OCI-LY7 (cell line): ENCODE data around the gene MAP3K1. TPM values are rescaled to one million over a fixed set of nuclear protein-coding genes. Genes with fewer than 3 reads are reported as not detected.

ENCODE experiments used
- BruUV-seq: library from RNA; stranded (reverse); fragments of 400-500 nt; replicated peaks from 2 replicates; lab custom pipeline; 2021; lab: Mats Ljungman, UMichigan
- CTCF ChIA-PET: fragments of 300-600 bp; sonication (Branson Sonifier 250); formaldehyde crosslinking; loops from one replicate; lab custom pipeline; 2022; ENCODE audit warnings: antibody characterized with exemption; ENCODE audit not compliant: unreplicated experiment; lab: Charles Lee
- POLR2A ChIA-PET: fragments of 300-600 bp; sonication (Branson Sonifier 250); formaldehyde crosslinking; loops from one replicate; lab custom pipeline; 2022; ENCODE audit warnings: antibody characterized with exemption; lab: Charles Lee
- DNase-seq: peaks from one replicate; pipeline ENCODE4 v3.0.0-alpha.2; 2015; ENCODE audit warnings: low spot score
- H2AFZ ChIP-seq: fragments of 200-600 bp; sonication (generic), shearing (Covaris generic); 2 replicates; pipeline ENCODE4 v1.6.1; 2014; ENCODE audit warnings: mild to moderate bottlenecking, antibody characterized with exemption, low read length, moderate library complexity
- H3K27ac ChIP-seq: fragments of 200-600 bp; sonication (generic); 2 replicates; pipeline ENCODE4 v1.5.1; 2014; ENCODE audit warnings: mixed run types, low read depth, mild to moderate bottlenecking, moderate library complexity, low read length, inconsistent platforms; ENCODE audit not compliant: poor library complexity, severe bottlenecking
- H3K36me3 ChIP-seq: fragments of 200-600 bp; sonication (generic); 2 replicates; pipeline ENCODE4 v1.6.1; 2014; ENCODE audit warnings: mild to moderate bottlenecking, antibody characterized with exemption, low read length, moderate library complexity, mixed read lengths; ENCODE audit not compliant: insufficient read depth
- H3K4me1 ChIP-seq: fragments of 200-600 bp; sonication (generic); 2 replicates; pipeline ENCODE4 v1.5.1; 2014; ENCODE audit warnings: mild to moderate bottlenecking, low read length; ENCODE audit not compliant: insufficient read depth, poor library complexity, severe bottlenecking
- H3K4me2 ChIP-seq: fragments of 200-600 bp; sonication (generic); 2 replicates; pipeline ENCODE4 v1.6.1; 2014; ENCODE audit warnings: mild to moderate bottlenecking, low read length
- H3K4me3 ChIP-seq: fragments of 200-600 bp; sonication (generic); 2 replicates; pipeline ENCODE4 v1.5.1; 2014; ENCODE audit warnings: mild to moderate bottlenecking, low read depth, low read length; ENCODE audit not compliant: poor library complexity, severe bottlenecking
- H3K79me2 ChIP-seq: fragments of 200-600 bp; sonication (generic); 2 replicates; pipeline ENCODE4 v1.6.1; 2016; ENCODE audit warnings: low read depth, mild to moderate bottlenecking, low read length, moderate library complexity, mixed read lengths; ENCODE audit not compliant: insufficient read depth
- H3K9me2 ChIP-seq: fragments of 200-600 bp; sonication (generic); 2 replicates; pipeline ENCODE4 v1.6.1; 2016; ENCODE audit warnings: mild to moderate bottlenecking, low read length, mixed read lengths; ENCODE audit not compliant: insufficient read depth
- H3K9me3 ChIP-seq: fragments of 200-600 bp; sonication (generic); 2 replicates; pipeline ENCODE4 v1.6.1; 2014; ENCODE audit warnings: mild to moderate bottlenecking, mixed run types, low read length, mixed read lengths
- H4K20me1 ChIP-seq: fragments of 200-600 bp; sonication (generic); 2 replicates; pipeline ENCODE4 v1.6.1; 2014; ENCODE audit warnings: mild to moderate bottlenecking, antibody characterized with exemption, low read length, moderate library complexity, mixed read lengths; ENCODE audit not compliant: insufficient read depth
- EZH2phosphoT487 ChIP-seq: fragments of 200-600 bp; sonication (generic); IDR thresholded peaks from 2 replicates; pipeline ENCODE4 v1.6.1; 2018; ENCODE audit warnings: low read depth, borderline replicate concordance, mild to moderate bottlenecking, mixed run types, antibody characterized with exemption, low read length, moderate library complexity, mixed read lengths
- intact Hi-C: fragments of 100-400 bp; cut with micrococcal nuclease; formaldehyde crosslinking; loops from one replicate; pipeline ENCODE4 v1.10.0; 2022; ENCODE audit not compliant: unreplicated experiment
- total RNA-seq, 2 experiments: library from RNA; depleted of rRNA in 1 of 2; stranded (reverse); fragments of >200 nt in 1 of 2; shearing (Covaris generic) in 1 of 2; gene quantifications; 2 replicates each; pipeline ENCODE4 v1.2.3, GENCODE V29; 2014 to 2022
- TF ChIP-seq, protein P1 (sequence below): fragments of 200-600 bp; sonication (generic); conservative IDR thresholded peaks from 2 replicates; pipeline ENCODE4 v1.5.1; 2014; ENCODE audit warnings: mild to moderate bottlenecking, antibody characterized with exemption, low read length, moderate library complexity, mixed read lengths

Gene MAP3K1
- total RNA-seq, 2 experiments from 2014 or later: 29.4 to 29.9 TPM

DNA sequence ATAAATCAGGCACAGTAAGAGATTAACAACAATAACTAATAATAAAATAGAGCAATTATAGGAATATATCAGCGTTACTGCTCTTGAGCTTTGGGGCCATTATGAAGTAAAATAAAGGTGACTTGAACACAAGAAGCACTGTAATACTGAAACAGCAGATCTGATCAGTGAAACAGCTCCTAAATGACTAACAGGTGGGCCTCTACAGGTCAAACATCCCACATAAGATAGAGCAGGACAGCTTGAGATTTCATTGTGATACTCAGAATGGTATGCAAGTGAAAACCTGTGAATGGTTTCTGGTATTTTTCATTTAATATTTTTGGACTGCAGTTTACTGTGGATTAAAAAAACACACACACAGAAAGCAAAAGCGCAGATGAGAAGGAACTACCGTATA lies 24.0 kb upstream of the MAP3K1 start:
- Histone ChIP-seq H3K79me2 (no peaks in the 10 kb centered on the region), H2AFZ (no peak overlapping the region), H3K9me3 (peaks cover 5% of the 10 kb centered on the region; the same call in 1 of the 2 replicates), H3K4me1 (no peaks in the 10 kb centered on the region), H4K20me1 (no peaks in the 10 kb centered on the region), H3K36me3 (no peaks in the 10 kb centered on the region), H3K27ac (no peak overlapping the region), H3K4me3 (no peak overlapping the region), H3K4me2 (no peak overlapping the region), H3K9me2 (no peaks in the 10 kb centered on the region)
- no TSS peak for BruUV-seq
- TF ChIP-seq, protein P1, sequence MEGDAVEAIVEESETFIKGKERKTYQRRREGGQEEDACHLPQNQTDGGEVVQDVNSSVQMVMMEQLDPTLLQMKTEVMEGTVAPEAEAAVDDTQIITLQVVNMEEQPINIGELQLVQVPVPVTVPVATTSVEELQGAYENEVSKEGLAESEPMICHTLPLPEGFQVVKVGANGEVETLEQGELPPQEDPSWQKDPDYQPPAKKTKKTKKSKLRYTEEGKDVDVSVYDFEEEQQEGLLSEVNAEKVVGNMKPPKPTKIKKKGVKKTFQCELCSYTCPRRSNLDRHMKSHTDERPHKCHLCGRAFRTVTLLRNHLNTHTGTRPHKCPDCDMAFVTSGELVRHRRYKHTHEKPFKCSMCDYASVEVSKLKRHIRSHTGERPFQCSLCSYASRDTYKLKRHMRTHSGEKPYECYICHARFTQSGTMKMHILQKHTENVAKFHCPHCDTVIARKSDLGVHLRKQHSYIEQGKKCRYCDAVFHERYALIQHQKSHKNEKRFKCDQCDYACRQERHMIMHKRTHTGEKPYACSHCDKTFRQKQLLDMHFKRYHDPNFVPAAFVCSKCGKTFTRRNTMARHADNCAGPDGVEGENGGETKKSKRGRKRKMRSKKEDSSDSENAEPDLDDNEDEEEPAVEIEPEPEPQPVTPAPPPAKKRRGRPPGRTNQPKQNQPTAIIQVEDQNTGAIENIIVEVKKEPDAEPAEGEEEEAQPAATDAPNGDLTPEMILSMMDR: no peak
- TF ChIP-seq EZH2phosphoT487: no peak
- DNase-seq: no peak
- intact Hi-C loops: no loop called here
- ChIA-PET POLR2A (interaction anchor here (0.5 kb wide), 1 partner anchor 12 kb away, joined by 4 read pairs; no protein-coding TSS in a partner anchor), CTCF (no interaction called here)

DNA sequence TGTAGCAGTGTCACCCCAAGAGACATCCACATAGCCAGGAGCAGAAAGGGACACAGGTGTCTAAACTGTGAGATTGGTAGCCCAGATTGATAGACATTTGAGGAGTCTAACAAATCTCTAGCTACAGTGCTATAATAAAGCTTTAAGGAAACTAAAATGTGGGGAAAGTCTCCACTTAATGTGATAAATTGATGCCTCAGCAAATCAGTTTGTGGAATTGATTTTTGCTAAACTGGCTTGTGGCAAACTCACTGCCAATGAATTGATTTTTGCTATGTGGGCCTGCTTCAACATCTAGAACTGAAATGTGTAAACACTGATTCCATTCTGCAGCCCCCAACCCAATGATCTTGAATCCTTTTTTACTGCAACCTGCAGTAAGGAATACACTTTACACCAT lies 16.8 kb upstream of the MAP3K1 start:
- BruUV-seq: no TSS peak
- H3K79me2 ChIP-seq: no peaks in the 10 kb centered on the region
- no peak overlapping the region for H3K27ac ChIP-seq
- no peaks in the 10 kb centered on the region for H4K20me1 ChIP-seq
- no peak for TF ChIP-seq EZH2phosphoT487
- TF ChIP-seq, protein P1: no peak
- ChIA-PET CTCF (no interaction called here), POLR2A (no interaction called here)
- no peak overlapping the region for H3K4me2 ChIP-seq
- H3K9me3 ChIP-seq: peaks cover 5% of the 10 kb centered on the region; the same call in 1 of the 2 replicates
- no peak overlapping the region for H3K4me3 ChIP-seq
- no peak for DNase-seq
- intact Hi-C loops: no loop called here
- H3K9me2 ChIP-seq: no peaks in the 10 kb centered on the region
- H3K4me1 ChIP-seq: no peaks in the 10 kb centered on the region
- H2AFZ ChIP-seq: no peak overlapping the region
- no peaks in the 10 kb centered on the region for H3K36me3 ChIP-seq

DNA sequence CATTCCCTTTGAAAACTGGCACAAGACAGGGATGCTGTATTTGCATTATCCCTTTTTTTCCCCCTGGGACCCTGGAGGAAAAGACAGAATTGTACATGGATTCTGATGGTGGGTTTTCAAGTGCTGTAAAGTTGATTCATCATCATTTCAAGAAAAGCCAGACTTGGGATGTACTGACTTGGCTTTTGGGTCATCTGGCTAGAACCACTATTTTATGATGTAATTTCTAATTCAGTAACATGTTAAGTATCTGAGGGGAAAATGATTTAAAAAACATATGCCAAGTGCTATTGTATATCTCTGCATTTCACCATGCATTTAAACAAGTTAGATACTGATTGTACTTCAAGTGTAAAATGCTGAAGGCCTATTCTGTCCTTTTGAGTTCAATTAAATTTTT lies 15.2 kb upstream of the MAP3K1 start:
- Histone ChIP-seq H3K79me2 (no peaks in the 10 kb centered on the region), H3K9me3 (peaks cover under 1% of the 10 kb centered on the region; the same call in 1 of the 2 replicates), H3K4me1 (no peaks in the 10 kb centered on the region), H3K9me2 (no peaks in the 10 kb centered on the region), H3K4me3 (no peak overlapping the region), H3K27ac (no peak overlapping the region), H3K4me2 (no peak overlapping the region), H2AFZ (no peak overlapping the region), H4K20me1 (no peaks in the 10 kb centered on the region), H3K36me3 (no peaks in the 10 kb centered on the region)
- ChIA-PET POLR2A (interaction anchor here (0.9 kb wide), 1 partner anchor 10 kb away, joined by 4 read pairs; no protein-coding TSS in a partner anchor), CTCF (no interaction called here)
- TF ChIP-seq, protein P1: no peak
- no peak for TF ChIP-seq EZH2phosphoT487
- BruUV-seq: no TSS peak
- DNase-seq: no peak
- intact Hi-C loops: no loop called here
